GM18873 (cell line): ENCODE measurements around the gene TUB.

Source experiments
- ATAC-seq: cut with Tn5 transposase; IDR thresholded peaks from one replicate; pipeline ENCODE4 v1.9.1; 2021; ENCODE audit warnings: mild to moderate bottlenecking, moderate library complexity, moderate number of reproducible peaks; ENCODE audit not compliant: unreplicated experiment, low FRiP score

TUB gene

DNA sequence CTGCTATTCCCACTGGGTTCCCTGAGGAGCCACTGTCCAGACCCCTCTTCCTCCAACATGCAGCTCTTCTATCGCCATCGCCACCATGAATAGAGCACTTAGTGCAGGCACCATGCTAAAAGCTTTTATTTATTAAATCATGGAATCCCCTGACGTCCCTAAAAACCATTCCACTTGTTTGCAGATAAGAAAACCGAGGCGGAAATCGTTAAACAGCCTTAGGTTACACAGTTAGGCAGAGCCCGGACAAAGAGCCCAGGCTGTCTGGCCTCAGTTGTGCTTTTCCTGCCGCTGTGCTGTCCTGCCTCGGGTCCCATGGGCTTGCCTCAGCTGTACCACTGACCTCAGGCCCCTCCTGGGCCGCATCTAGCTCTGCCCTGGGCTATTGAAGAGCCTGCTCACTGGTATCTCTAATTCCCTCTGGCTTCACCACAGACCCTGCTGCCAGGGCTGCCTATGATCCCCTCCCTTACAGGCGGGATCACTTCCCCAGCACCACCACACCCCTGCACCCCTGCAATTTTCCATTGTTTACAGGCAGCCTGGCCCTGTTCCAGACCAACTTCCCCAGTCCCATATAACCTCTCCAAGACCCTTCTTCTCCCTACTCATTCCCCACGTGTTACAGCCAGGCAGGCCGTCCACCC, 13.0 kb upstream of the TUB start:
- ATAC-seq = no peak

DNA sequence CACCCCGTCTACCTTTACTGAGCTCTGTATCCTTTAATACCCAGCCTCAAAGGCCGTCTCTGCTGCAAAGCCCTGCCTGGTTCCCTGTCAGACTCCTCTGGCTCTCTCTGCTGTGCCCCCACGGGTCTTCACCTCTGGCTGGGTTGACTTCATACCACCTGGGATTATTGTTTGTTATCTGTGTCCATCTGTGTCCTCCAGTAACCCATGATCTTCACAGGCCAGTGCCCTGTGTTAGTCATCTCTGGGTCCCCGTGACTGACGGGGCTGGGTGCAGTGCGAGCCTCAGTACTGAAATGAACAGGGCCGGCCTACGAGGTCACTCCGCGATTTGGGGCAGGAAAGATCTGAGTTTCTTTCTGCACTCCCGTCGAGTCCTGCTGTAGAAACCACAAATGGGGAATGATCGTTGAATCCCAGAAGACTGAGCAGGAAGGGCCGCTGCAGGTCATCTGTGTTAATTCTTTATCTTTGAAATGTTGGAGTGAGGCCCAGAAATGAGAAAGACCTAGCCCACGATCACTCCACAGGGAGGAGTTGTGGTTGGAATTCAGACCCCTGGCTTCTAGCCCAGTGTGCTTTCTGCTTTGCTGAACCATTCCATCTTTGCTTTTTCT, 12.3 kb upstream of the TUB start:
- no peak for ATAC-seq

DNA sequence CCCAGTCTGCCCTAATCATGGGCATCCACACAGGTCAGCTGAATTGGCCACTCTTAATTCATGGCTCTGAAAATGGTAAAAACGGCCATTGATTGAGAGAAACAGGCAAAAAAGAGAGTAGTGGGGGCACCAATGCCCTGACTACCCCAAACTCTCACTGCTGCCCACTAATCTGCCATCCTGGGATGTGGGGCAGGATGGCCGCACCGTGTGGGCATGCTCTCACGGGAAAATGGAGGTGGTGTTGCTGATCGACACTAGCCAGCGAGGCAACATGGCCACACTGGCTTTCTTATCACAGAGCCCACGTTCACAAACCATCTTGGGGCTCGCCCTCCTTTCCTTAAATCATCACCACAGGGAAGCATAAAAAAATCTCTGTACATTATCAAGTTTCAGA, 11.2 kb upstream of the TUB start:
- ATAC-seq = no peak

DNA sequence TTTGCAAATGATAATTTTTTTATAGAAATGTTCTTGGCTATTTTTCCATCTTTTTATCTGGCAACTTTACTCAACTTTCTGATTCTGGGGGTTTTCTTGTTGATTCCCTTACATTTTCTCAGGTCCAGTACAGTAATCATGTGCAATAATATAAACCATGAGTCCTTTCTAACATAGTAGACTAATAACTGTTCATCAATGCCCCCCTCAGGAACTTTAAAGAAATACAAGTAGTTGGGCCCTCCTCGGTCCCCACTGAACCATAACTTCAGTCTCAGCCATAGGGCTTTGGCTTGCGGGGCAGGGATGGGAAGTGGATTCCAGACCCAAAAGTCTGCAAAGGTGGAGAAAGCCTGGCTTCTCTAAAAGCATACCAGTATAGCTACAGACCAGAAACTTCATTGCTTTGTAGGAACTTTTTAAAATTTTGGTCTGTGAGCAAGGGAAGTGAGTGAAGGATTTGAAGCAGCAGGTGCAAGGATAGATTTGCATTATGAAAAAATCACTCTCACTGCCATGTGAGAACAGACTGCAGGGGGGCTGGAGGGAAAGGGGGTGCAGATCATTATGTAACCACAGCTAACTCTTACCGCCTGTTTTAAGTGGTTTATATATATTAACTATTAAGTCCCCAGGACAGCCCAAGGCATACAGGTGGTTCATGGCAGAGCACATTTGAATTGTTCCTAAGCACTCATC, 10.4 kb upstream of the TUB start:
- ATAC-seq = no peak

DNA sequence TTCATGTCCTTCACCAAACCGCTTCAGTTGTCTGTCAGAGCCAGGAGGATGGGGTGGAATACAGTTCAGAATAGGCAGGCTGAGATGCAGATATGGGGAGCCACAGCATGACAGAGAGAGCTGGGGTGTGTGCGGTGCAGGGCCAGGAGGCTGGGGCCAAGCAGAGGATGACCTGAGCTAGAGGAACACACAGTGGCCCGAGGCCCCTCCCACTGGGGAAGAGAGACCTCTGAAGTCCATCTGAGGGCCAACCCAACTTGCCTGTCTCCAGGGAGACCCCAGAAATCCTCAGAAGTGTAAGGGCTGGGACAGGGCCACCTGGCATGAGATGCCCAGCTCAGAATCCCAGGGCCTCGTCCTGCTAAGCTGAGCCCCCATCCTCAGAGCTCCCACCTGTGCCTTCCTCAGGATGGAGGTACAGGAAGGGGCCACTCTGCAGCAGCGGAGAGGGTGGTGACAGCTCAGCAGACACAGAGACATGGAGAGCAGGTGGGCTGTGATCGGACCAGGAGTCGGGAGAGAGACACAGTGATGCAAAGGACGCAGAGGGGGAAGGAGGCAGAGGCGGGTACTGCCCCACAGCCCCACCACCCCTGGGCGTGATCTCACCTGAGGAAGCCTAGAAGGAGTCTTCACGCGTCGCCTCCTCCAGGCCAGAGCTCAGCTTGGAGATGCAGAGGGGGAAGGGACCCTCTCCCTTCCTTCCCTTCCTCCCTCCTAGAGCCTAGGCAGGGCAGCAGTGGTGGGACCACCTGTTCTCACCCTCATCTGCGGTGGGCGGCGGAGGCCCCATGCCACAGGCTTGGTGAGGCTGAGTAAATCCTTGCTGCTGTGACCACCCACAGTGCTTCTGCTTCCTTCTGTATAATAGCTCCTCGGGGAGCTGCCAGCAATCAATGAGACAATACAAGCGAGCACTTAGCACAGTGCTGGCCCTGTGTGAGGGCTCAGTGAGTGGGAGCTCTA, 9.1 kb upstream of the TUB start:
- ATAC-seq = no peak

DNA sequence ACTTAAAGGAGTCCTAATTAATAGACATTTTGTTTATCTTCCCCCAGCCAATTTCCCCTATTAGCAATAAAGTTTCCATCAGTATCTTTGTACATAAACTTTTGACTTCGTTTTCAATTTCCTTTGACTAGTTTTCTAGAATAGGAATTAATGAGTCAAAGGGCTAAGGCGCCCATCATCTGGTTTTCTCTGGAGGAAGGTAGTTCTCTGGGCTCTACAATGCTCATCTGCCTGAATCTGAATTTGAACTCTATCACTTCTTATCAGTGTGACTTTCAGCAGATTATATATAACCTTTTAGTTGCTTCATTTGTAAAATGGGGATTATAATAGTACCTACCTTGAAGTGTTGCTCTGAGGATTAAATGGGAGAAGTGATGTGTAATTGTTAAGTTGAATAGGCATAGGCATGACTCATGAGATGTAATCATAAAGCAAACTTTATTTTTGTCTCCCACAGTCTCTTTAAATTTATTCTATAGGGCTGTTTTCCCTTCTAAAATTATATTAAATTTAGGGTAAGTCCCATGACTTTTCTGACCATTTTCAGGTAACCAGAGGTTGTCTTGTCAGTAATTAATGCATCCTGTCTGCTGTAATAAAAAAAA, 5.8 kb upstream of the TUB start:
- ATAC-seq = no peak

DNA sequence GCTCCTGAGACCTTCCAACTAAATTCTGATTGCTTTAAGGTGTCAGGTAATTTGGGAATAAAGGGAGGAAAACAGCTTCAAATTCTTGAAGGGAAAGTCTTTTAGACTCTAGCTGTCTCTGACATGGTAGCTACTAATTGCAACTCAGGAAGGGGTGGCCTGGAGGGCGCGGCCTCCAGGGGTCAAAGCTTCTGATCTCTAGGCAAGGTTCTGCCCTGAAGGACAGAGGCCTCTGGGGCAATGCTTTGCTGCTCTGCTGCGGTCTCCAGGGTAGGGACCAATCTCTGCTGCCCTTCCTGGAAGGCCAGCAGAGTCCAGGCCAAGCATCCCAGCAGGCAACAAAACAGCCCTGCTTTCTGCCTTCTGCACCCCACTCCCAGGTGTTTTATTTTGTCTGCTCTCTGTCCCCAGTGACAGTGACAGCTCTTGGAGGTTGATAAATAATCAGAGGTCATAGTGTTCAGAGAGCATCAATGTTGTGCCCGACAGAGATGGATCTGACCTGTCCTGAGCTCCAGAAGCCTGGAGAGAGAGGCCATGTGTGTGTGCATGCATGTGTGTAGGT, 1.8 kb upstream of the TUB start:
- no peak for ATAC-seq

DNA sequence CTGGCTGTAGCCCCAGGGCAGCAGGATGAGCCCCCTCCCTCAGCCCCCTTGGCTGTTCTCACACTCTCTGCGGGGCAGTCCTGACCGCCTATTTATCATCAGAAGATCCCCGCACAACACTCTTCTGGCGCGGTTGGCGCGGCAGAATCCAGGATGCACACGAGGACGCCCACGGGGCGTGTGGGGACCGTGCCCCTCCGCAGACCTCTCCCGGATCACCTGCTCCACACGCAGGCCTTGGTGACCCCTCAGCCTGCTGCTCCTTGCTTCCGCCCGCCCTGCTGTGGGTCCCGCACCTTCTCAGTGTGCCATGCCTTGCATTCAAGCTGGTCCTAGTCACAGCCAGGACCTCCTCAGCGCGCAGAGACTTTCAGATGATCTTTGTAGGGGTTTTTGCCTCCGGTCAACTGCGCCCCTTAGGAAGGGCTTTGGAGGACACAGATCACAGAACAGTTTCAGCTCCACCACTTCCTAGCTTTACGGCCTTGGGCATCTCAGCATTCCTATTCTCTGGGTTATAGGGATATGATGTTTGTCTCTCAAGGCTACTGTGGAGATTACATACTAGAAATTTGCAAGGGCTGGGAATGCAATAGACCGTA, 841 bp upstream of the TUB start:
- ATAC-seq = no peak

DNA sequence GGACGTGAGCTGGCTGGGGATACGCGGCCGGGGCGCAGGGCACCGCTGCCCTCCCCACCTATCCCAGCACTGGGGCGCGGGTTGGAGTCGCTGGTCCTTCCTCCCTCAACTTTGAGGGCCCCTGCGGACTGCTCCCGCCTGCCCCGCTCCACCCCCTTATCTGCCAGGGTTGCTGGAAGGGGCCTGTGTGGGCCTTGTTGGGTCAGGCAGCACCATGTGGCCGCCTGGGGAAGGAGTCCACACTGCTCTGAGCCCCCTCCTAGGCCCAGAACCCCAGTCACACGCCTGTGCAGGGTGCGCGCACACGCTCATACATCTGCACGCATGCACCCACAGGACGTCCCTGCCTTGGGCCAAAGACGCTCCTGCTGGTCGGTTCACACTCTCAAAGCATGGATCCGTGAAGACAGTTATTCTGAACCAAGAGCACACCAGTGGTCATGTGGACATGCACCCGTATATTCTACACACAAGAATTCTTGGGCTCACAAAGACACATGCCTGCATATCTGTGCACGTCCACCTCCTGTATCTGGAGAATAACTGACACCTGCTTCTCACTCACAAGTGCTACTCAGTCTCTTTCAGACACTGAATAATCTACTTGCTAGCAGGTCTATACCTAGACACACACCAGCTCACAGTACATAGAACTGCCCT, 710 bp downstream of the TUB start:
- no peak for ATAC-seq

DNA sequence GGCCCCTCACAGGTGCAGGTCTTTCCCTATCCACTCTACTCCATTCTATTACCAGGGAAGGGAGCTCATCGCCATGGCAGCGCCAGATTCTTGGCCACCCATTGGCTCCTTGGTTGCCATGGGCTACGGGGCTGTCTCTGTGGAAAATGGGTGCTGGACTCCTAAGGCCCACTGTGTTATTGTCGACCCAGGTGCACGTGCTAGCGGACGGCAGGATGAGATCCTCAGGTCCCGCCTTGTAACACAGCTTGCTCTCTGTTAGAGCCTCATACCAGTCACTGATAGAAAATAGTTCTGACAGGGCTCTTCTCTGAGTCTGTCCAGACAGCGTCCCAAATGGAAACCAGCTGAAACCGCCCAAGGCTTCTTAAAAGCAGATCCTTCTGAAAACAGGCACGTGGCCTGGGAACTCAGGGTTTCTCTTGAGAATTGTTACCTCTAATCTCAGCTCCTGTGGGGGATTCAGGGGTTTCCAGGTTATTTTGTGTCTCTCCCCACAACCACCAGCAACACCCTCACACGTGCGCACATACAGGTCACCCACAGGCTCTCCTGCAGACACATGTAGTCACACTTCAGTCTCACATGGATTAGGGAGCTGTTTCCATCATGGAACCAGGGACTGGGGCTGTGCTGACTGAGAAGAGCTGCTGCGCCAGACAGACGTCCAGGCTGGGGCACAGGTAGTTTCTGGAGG, 1.5 kb downstream of the TUB start:
- ATAC-seq = no peak

DNA sequence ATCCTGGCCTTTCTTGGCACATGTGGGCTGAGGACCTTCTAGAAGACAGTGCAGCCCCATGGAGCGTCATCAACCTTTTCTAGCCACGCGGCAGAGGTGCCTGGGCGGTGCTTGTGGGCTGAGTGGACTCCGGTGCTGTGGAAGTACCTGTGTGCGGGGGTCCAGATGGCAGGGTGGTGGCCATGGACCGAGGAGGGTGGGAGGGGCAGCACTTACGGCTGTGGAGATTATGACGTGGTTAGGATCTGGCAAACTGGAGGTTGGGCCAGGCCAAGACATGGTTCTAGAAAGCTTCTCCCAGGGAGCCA, 2.0 kb downstream of the TUB start:
- no peak for ATAC-seq

DNA sequence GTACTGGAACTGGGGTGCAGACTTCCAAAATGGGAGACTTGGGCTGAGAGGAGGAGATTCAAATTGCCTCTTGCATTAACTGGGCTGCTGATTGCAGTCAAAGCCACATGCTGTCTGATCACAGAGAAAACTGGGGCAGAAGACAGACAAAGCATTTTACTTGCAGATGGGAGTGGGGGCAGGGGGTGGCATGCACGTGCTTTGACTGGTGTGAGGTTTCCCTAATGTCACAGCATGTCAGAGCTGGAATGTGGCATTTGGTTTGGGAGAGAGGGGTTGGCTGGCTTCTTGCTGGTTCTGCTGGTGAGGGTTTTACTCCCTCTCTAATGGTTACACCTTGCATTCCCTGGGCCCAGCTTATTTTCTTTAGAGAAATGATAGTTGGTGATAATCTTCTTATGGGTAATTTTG, 2.9 kb downstream of the TUB start:
- ATAC-seq = no peak

DNA sequence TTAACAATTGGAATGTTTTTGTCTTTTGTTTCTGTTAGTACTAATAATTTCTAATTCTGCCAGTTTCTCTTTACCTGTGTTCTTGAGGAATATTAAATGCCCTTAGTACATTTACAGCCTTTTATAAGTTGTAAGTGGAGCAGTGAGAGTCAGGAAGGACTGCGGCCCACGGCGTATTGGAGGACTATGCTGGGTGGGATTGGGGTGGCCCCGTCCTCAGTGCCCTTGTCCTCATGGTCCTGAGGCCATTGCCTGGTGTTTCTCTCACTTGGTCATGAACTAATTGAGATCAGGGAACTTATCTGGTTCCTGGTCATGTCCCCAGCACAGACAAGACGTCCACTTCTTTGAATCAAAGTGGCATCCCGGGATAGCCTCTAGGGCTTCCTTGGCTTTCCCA, 3.3 kb downstream of the TUB start:
- ATAC-seq = no peak

DNA sequence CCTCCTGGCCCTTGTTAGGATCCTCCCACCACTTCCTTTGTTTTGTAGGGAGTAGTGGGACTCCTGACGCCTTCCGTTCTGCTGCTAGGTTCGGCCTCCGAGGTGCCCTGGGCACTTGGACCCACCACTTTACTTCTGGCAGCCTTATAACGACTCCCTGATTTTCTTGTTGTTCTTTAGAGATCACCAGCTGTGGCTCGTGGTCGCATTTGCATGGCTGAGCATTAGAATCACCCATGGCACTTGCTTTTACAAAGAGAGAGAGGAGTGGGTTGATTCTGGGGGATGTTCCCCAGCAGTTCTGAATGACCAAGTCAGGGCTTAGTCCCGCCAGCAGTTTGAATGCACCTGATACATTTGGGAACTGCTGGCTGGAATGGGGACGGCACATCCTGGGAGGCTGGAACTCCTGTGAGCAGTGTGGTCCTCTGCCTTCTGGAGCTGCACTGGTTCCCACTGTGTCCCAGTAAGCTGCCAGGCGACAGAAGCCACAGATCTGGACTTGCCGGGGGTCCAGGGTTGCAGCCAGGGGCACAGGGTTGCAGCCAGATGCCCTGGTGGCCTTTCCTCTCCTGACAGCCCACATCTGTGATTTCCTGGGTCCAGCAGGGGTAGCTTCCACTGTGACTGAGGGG, 4.1 kb downstream of the TUB start:
- ATAC-seq = no peak

DNA sequence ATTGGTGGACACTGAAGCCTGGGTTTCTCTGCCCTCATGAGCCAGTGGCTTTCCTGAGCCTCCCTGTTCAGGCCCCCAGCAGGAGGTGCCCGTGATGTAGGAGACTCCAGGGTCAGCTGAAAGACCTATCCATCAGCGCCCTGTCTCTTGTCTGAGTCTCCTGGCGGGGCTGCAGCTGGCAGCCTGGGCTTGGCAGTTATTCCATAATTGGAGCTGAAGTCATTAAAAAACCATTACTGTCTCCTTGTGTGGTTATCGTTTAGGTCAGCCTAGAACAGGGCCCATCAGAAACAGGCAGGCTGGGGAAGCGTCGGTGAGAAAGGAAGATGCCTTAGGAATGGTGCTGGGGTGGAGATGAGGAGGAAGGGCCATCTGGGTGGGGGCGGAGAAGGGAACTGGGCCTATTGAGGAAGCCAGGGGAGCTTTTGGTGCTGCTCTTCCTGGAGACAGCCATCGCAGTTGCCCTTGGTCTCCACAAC, 5.0 kb downstream of the TUB start:
- ATAC-seq = no peak

DNA sequence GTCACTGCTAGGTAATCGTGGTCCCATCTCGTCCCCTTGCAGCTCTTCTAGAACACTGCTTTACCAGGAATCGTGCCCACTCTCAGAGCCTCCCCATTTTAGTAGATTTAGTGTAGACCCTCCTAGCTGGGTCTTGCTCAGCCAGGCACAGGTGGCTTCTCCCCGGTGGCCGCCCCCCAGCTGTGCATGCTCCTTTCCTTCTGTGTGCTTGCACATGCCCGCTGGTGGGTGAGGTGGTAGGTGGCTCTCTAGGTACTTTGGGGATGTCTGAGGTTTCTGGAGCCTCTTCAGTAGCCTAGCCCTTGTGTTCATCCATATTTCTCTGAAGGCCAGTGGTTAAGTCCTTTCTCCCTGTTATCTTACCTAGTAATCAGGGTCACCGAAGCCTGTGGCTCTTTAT, 5.6 kb downstream of the TUB start:
- no peak for ATAC-seq

DNA sequence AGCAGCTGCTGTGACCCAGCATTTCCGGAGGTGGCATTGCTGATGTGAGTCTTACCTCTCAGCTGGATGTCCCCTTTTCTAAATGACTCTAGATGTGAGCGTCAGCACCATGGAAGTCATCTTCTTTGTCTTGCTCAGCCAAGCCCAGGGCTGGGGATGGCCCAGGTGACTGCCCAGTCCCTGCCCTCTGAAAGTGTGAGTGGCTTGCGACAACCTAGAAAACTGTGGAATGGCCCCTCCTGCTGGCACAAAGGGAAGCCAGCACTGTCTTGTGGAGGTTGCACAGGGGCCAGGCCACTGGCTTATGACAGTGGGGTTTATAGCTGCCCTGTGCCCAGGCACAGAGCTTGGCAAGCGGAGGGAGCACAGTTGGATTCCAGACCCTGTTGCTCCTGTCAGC, 6.2 kb downstream of the TUB start:
- ATAC-seq = peak; percentile 40

DNA sequence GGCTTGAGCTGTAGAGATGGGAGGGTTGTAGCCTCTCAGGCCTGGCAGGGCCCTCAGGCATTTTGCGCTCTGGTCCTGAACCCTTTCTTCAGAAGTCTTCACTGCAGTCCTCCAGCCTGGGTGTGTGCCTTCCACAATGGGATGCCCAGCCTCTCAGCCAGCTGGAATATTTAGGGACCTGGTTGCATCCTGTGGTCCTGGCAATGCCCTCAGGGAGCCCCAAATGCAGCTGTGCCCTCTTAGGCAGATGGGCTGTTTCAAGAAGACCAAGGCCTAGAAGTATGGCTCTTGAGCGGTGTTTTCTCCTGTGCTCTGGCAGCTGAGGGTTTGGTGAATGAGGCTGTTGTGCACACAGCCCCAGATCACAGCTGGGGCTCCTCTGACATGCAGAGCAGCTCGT, 6.7 kb downstream of the TUB start:
- no peak for ATAC-seq
